Calu3 (cell line): Measurements from ENCODE around the gene IPO9. TPM values are rescaled to one million over a fixed set of nuclear protein-coding genes. Genes with fewer than 3 reads are reported as not detected.
"Not testable (repeated sequence)": the region's sequence is repeated elsewhere in the genome, so short reads cannot be mapped to it uniquely, and the experiment has no call there.

Source experiments
- BruUV-seq: library from RNA; stranded (reverse); fragments of 400-500 nt; replicated peaks from 2 replicates; lab custom pipeline; 2021; lab: Mats Ljungman, UMichigan
- CTCF ChIA-PET: fragments of 300-600 bp; sonication (Branson Sonifier 250); formaldehyde crosslinking; loops from one replicate; lab custom pipeline; 2022; ENCODE audit warnings: antibody characterized with exemption; lab: Charles Lee
- DNase-seq: peaks from one replicate; pipeline ENCODE4 v3.0.0; 2022
- H3K27ac Mint-ChIP-seq: one replicate; pipeline ENCODE4 v1.8.0; 2022; ENCODE audit warnings: mixed read lengths; ENCODE audit not compliant: unreplicated experiment
- H3K27me3 Mint-ChIP-seq: one replicate; pipeline ENCODE4 v1.8.0; 2022; ENCODE audit warnings: mixed read lengths; ENCODE audit not compliant: unreplicated experiment
- H3K36me3 Mint-ChIP-seq: one replicate; pipeline ENCODE4 v1.8.0; 2022; ENCODE audit warnings: mild to moderate bottlenecking, moderate library complexity, mixed read lengths; ENCODE audit not compliant: insufficient read depth, unreplicated experiment
- H3K4me1 Mint-ChIP-seq: one replicate; pipeline ENCODE4 v1.8.0; 2022; ENCODE audit warnings: mild to moderate bottlenecking, low read depth, mixed read lengths; ENCODE audit not compliant: unreplicated experiment
- H3K4me3 Mint-ChIP-seq: one replicate; pipeline ENCODE4 v1.8.0; 2022; ENCODE audit warnings: mild to moderate bottlenecking, low read depth, moderate library complexity, mixed read lengths; ENCODE audit not compliant: unreplicated experiment
- H3K9me3 Mint-ChIP-seq: one replicate; pipeline ENCODE4 v1.8.0; 2022; ENCODE audit warnings: low read depth, mixed read lengths; ENCODE audit not compliant: unreplicated experiment
- CTCF ChIP-seq: fragments of 200-600 bp; IDR thresholded peaks from one replicate; pipeline ENCODE4 v1.8.0; 2022; ENCODE audit warnings: antibody characterized with exemption; ENCODE audit not compliant: unreplicated experiment
- intact Hi-C: fragments of 100-400 bp; cut with micrococcal nuclease; formaldehyde crosslinking; loops from one replicate; pipeline ENCODE4 v1.10.0; 2022; ENCODE audit not compliant: unreplicated experiment
- total RNA-seq: library from RNA; stranded (reverse); gene quantifications from 2 replicates; pipeline ENCODE4 v1.2.3, GENCODE V29; 2022

The IPO9 gene
- total RNA-seq, 1 experiment from 2014 or later = 98.8 TPM

DNA sequence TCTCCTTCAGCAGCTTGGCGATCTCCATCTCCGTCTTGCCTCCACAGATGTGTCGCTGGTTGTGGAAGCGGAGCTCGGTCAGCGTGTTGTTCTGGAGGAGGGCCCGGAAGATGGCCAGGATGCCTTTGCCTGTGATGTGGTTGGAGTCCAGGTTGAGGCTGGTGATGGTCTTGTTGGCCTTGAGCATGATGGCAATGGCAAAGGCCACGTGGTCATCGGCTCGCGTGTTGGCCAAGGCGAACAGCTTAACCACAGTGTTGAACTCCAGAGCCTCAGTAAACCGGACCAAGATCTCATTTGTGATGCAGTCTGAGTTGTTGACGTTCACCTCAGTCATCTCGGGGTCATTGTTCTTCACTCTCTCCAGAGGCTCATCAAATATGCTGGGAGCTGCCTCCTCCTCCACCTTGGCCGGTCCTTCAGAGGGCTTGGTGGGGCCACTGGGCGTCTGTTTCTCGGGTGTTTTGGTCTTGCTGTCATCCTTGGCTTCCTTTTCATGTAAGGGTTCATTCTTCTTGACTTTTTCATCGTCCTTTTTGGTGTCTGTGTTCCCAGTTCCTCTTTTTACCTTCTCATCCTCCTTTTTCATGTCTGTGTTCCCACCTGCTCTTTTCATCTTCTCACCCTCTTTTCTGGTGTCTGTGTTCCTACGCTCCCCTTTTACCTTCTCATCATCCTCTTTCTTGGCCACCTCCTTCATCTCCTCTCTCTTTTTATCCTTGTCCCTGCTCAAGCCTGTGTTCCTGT, 70.9 kb downstream of the IPO9 start:
- Mint-ChIP-seq H3K27ac (no peak overlapping the region), H3K36me3 (peaks cover 4% of the 10 kb centered on the region), H3K9me3 (peaks cover 5% of the 10 kb centered on the region), H3K4me1 (peaks cover 10% of the 10 kb centered on the region), H3K27me3 (peaks cover 16% of the 10 kb centered on the region), H3K4me3 (no peak overlapping the region)
- no peak for TF ChIP-seq CTCF
- no peak for DNase-seq
- no TSS peak for BruUV-seq
- intact Hi-C loops = loop anchor here (5.0 kb wide), 1 partner anchor 217 kb away; no protein-coding TSS in a partner anchor
- CTCF ChIA-PET = no interaction called here

GRCh38 chr1:201900476-201900875, 71.5 kb downstream of the IPO9 start:
- no TSS peak for BruUV-seq
- Mint-ChIP-seq H3K4me3 (no peak overlapping the region), H3K27me3 (peaks cover 16% of the 10 kb centered on the region)

DNA sequence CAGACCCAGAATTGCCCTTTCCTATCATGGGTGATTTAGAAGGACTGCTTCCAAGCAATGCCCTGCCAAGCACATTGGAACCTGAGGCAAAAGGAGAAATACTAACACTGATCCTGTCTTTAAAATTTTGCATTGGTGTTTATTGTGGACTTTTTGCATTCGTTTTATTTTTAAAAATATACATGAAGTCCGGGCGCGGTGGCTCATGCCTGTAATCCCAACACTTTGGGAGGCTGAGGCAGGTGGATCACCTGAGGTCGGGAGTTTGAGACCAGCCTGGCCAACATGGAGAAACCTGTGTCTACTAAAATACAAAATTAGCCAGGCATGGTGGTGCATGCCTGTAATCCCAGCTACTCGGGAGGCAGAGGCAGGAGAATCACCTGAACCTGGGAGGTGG, 72.1 kb downstream of the IPO9 start:
- CTCF ChIA-PET = interaction anchor here (0.5 kb wide), 1 partner anchor 447 kb away, joined by 3 read pairs; the partner anchor contains the start of gene PPP1R12B
- not testable (repeated sequence) for H3K9me3 Mint-ChIP-seq

More at GRCh38 chr1:201900476-201900875, 71.5 kb downstream of the IPO9 start:
- Mint-ChIP-seq H3K27ac (no peak overlapping the region), H3K36me3 (no peaks in the 10 kb centered on the region), H3K9me3 (peaks cover 5% of the 10 kb centered on the region), H3K4me1 (peaks cover 10% of the 10 kb centered on the region)
- CTCF ChIA-PET = interaction anchor here (0.5 kb wide), 1 partner anchor 448 kb away, joined by 3 read pairs; the partner anchor contains the start of gene PPP1R12B
- no peak for DNase-seq
- no peak for TF ChIP-seq CTCF
- intact Hi-C loops = no loop called here

GRCh38 chr1:201902198-201902597, 73.2 kb downstream of the IPO9 start:
- H3K27ac Mint-ChIP-seq = no peak overlapping the region
- TF ChIP-seq CTCF = no peak
- intact Hi-C loops = no loop called here
- no peak overlapping the region for H3K4me3 Mint-ChIP-seq
- CTCF ChIA-PET = interaction anchor here (1.0 kb wide), 1 partner anchor 44 kb away, joined by 4 read pairs; no protein-coding TSS in a partner anchor
- no peaks in the 10 kb centered on the region for H3K36me3 Mint-ChIP-seq
- peaks cover 16% of the 10 kb centered on the region for H3K27me3 Mint-ChIP-seq
- no TSS peak for BruUV-seq
- H3K9me3 Mint-ChIP-seq = peaks cover 5% of the 10 kb centered on the region
- no peak for DNase-seq
- H3K4me1 Mint-ChIP-seq = no peaks in the 10 kb centered on the region

More for the DNA sequence above, 72.1 kb downstream of the IPO9 start:
- DNase-seq, H3K4me3 Mint-ChIP-seq, H3K27ac Mint-ChIP-seq, intact Hi-C loops, H3K36me3 Mint-ChIP-seq, H3K4me1 Mint-ChIP-seq, BruUV-seq: not testable (repeated sequence)
- peaks cover 16% of the 10 kb centered on the region for H3K27me3 Mint-ChIP-seq
